ENCODE results near the gene PROM1. TPM values are rescaled to one million over a fixed set of nuclear protein-coding genes. Genes with fewer than 3 reads are reported as not detected.

Gene PROM1
- total and polyA plus RNA-seq, 4 experiments from 2014 or later = not detected

DNA sequence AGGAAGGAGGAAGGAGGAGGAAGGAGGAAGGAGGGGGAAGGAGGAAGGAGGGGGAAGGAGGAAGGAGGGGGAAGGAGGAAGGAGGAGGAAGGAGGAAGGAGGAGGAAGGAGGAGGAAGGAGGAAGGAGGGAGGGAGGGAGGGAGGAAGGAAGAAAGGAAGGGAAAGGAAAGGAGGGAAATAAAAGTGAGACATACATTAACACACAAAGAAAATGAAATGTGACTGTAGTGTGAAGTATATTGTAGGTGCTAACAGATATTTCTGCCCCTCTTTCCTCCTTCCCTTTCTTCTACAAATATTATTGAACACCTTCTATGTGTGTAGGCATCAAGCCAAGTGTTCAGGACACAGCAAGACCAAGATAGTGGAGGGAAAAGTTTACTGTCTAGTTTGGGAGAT, 26.4 kb upstream of the PROM1 start:
- Histone ChIP-seq H3K27me3 (ENCODE audit: insufficient read depth, low read length) (no peaks in the 10 kb centered on the region), H3K4me1 (ENCODE audit: insufficient read depth, low read length) (no peaks in the 10 kb centered on the region), H3K4me3 (ENCODE audit: low read length in 2 of 2) (no peak overlapping the region), H3K27ac (ENCODE audit: low read depth, low read length) (no peak overlapping the region), H3K9me3 (ENCODE audit: control insufficient read depth in 1 of 2, low read length in 2 of 2) (no peaks in the 10 kb centered on the region), H3K36me3 (ENCODE audit: insufficient read depth, low read length) (no peaks in the 10 kb centered on the region)
- Mint-ChIP-seq H3K9me3 (peaks cover 0 to 2% (median 0%) of the 10 kb centered on the region in 8 donors), H3K36me3 (no peaks in the 10 kb centered on the region), H3K4me1 (peaks cover 0 to 1% (median 0%) of the 10 kb centered on the region in 4 donors), H3K27ac (no peak overlapping the region), H3K27me3 (peaks cover 7 to 11% of the 10 kb centered on the region in 2 donors), H3K4me3 (no peak overlapping the region)
- intact Hi-C loops (cut with micrococcal nuclease) = no loop called here
- CTCF ChIA-PET (ENCODE audit: partially characterized antibody) = interaction anchor here (1.2 kb wide), 1 partner anchor 17 kb away, joined by 3 read pairs; no protein-coding TSS in a partner anchor
- POLR2A ChIA-PET (ENCODE audit: partially characterized antibody) = no interaction called here
- DNase-seq = no peak

- POLR2A ChIA-PET (ENCODE audit: partially characterized antibody) = no interaction called here
- H3K36me3 Mint-ChIP-seq = no peaks in the 10 kb centered on the region
- no peak overlapping the region for H3K27ac Mint-ChIP-seq
- H3K27me3 ChIP-seq (ENCODE audit: insufficient read depth, low read length) = no peaks in the 10 kb centered on the region
- no peaks in the 10 kb centered on the region for H3K9me3 ChIP-seq (ENCODE audit: control insufficient read depth in 1 of 2, low read length in 2 of 2)
- H3K4me1 ChIP-seq (ENCODE audit: insufficient read depth, low read length) = no peaks in the 10 kb centered on the region
- no peak for DNase-seq
- no peak overlapping the region for H3K4me3 Mint-ChIP-seq
- no peaks in the 10 kb centered on the region for H3K36me3 ChIP-seq (ENCODE audit: insufficient read depth, low read length)
- no peak overlapping the region for H3K27ac ChIP-seq (ENCODE audit: low read depth, low read length)
- H3K4me3 ChIP-seq (ENCODE audit: low read length in 2 of 2) = no peak overlapping the region
- H3K9me3 Mint-ChIP-seq = peaks cover 0 to 2% (median 0%) of the 10 kb centered on the region in 8 donors
- intact Hi-C loops (cut with micrococcal nuclease) = no loop called here
- CTCF ChIA-PET (ENCODE audit: partially characterized antibody) = no interaction called here
- H3K4me1 Mint-ChIP-seq = peaks cover 0 to 1% (median 0%) of the 10 kb centered on the region in 4 donors
- H3K27me3 Mint-ChIP-seq = peaks cover 5 to 7% of the 10 kb centered on the region in 2 donors
Observed at GRCh38 chr4:16109256-16109655, 25.4 kb upstream of the PROM1 start.

DNA sequence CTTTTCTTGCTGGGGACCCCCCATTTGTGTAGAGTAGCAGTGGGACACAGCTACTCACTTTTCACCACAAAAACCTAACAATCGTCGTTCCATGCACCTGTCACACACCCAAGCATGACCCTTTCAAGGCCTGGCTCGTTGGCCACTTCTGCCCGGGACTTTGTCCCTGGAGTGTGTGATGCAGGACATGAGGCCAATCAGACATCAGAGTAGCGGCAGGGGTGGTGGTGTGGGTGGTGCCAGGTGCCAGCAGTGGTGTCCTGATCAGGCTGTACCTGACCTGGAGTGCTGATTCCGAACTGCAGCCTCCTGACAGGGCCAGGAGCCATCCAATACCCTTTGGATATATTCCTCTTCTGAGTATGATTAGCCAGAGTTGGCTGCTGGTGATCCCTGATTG, 23.1 kb upstream of the PROM1 start:
- H3K4me1 Mint-ChIP-seq = peaks cover 0 to 1% (median 0%) of the 10 kb centered on the region in 4 donors
- CTCF ChIA-PET (ENCODE audit: partially characterized antibody) = interaction anchor here (0.6 kb wide), 1 partner anchor 92 kb away, joined by 3 read pairs; no protein-coding TSS in a partner anchor
- DNase-seq = no peak

GRCh38 chr4:16104520-16104919, 20.7 kb upstream of the PROM1 start:
- POLR2A ChIA-PET (ENCODE audit: partially characterized antibody) = no interaction called here
- CTCF ChIA-PET (ENCODE audit: partially characterized antibody) = no interaction called here
- intact Hi-C loops (cut with micrococcal nuclease) = no loop called here
- DNase-seq = no peak
- Mint-ChIP-seq H3K9me3 (peaks cover 0 to 2% (median 0%) of the 10 kb centered on the region in 8 donors), H3K36me3 (no peaks in the 10 kb centered on the region), H3K4me3 (no peak overlapping the region), H3K27ac (no peak overlapping the region), H3K4me1 (peaks cover 0 to 1% (median 0%) of the 10 kb centered on the region in 4 donors), H3K27me3 (peaks cover 2 to 4% of the 10 kb centered on the region in 2 donors)
- no peak overlapping the region for H3K27ac ChIP-seq (ENCODE audit: low read depth, low read length)
- no peaks in the 10 kb centered on the region for H3K9me3 ChIP-seq (ENCODE audit: control insufficient read depth in 1 of 2, low read length in 2 of 2)
- no peaks in the 10 kb centered on the region for H3K27me3 ChIP-seq (ENCODE audit: insufficient read depth, low read length)
- no peak overlapping the region for H3K4me3 ChIP-seq (ENCODE audit: low read length in 2 of 2)
- H3K36me3 ChIP-seq (ENCODE audit: insufficient read depth, low read length) = no peaks in the 10 kb centered on the region
- H3K4me1 ChIP-seq (ENCODE audit: insufficient read depth, low read length) = no peaks in the 10 kb centered on the region

More for the DNA sequence above, 23.1 kb upstream of the PROM1 start:
- H3K36me3 ChIP-seq (ENCODE audit: insufficient read depth, low read length) = no peaks in the 10 kb centered on the region
- peaks cover 2 to 5% of the 10 kb centered on the region in 2 donors for H3K27me3 Mint-ChIP-seq
- H3K27ac ChIP-seq (ENCODE audit: low read depth, low read length) = no peak overlapping the region
- intact Hi-C loops (cut with micrococcal nuclease) = no loop called here
- no peak overlapping the region for H3K27ac Mint-ChIP-seq
- H3K9me3 ChIP-seq (ENCODE audit: control insufficient read depth in 1 of 2, low read length in 2 of 2) = no peaks in the 10 kb centered on the region
- no peaks in the 10 kb centered on the region for H3K4me1 ChIP-seq (ENCODE audit: insufficient read depth, low read length)
- H3K27me3 ChIP-seq (ENCODE audit: insufficient read depth, low read length) = no peaks in the 10 kb centered on the region
- H3K36me3 Mint-ChIP-seq = no peaks in the 10 kb centered on the region
- no peak overlapping the region for H3K4me3 ChIP-seq (ENCODE audit: low read length in 2 of 2)
- POLR2A ChIA-PET (ENCODE audit: partially characterized antibody) = no interaction called here
- no peak overlapping the region for H3K4me3 Mint-ChIP-seq
- peaks cover 0 to 2% (median 0%) of the 10 kb centered on the region in 8 donors for H3K9me3 Mint-ChIP-seq

DNA sequence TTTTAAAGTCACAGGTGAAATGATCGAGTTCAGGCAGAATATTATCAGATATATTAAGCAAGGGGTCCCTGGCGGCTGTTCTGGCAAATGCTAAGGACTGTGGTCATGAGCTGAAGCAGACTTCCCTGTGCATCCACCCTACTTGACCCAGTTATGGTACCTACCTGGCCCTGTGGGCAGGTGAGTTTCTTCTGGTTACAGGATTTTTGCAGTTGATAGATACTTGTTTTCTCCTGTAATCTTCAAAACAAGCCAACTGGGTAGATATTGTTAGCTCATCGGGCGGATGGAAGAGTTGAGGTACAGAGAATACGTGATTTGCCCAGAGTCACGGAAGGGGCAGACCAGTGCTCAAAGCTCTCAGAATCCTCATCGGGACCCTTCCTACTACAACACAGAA, 18.5 kb upstream of the PROM1 start:
- H3K27me3 Mint-ChIP-seq = peaks cover 4 to 5% of the 10 kb centered on the region in 2 donors
- ChIA-PET POLR2A (ENCODE audit: partially characterized antibody) (no interaction called here), CTCF (ENCODE audit: partially characterized antibody) (no interaction called here)
- Histone ChIP-seq H3K27ac (ENCODE audit: low read depth, low read length) (no peak overlapping the region), H3K4me3 (ENCODE audit: low read length in 2 of 2) (no peak overlapping the region), H3K4me1 (ENCODE audit: insufficient read depth, low read length) (no peaks in the 10 kb centered on the region), H3K9me3 (ENCODE audit: control insufficient read depth in 1 of 2, low read length in 2 of 2) (no peaks in the 10 kb centered on the region), H3K36me3 (ENCODE audit: insufficient read depth, low read length) (no peaks in the 10 kb centered on the region), H3K27me3 (ENCODE audit: insufficient read depth, low read length) (no peaks in the 10 kb centered on the region)
- no peaks in the 10 kb centered on the region for H3K9me3 Mint-ChIP-seq
- DNase-seq = no peak
- intact Hi-C loops (cut with micrococcal nuclease) = no loop called here
- no peak overlapping the region for H3K4me3 Mint-ChIP-seq
- H3K27ac Mint-ChIP-seq = no peak overlapping the region
- no peaks in the 10 kb centered on the region for H3K36me3 Mint-ChIP-seq
- H3K4me1 Mint-ChIP-seq = peaks cover 0 to 1% (median 0%) of the 10 kb centered on the region in 4 donors

DNA sequence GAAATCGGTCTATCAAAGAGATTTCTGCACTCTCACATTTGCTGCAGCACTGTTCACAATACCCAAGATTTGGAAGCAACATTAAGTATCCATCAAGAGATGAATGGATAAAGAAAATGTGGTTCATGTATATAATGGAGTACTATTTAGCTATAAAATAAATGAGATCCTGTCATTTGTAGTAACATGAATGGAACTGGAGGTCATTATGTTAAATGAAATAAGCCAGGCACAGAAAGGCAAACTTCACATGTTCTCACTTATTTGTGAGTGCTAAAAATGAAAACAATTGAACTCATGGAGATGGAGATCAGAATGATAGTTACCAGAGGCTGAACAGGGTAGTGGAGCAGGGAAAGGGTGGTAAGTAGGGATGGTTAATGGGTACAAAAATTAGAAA, 17.0 kb upstream of the PROM1 start:
- H3K27ac ChIP-seq (ENCODE audit: low read depth, low read length) = no peak overlapping the region
- H3K9me3 ChIP-seq (ENCODE audit: control insufficient read depth in 1 of 2, low read length in 2 of 2) = no peaks in the 10 kb centered on the region
- Mint-ChIP-seq H3K27ac (no peak overlapping the region), H3K4me1 (no peaks in the 10 kb centered on the region), H3K4me3 (no peak overlapping the region), H3K9me3 (no peaks in the 10 kb centered on the region), H3K27me3 (peaks cover 9 to 12% of the 10 kb centered on the region in 2 donors), H3K36me3 (no peaks in the 10 kb centered on the region)
- ChIA-PET POLR2A (ENCODE audit: partially characterized antibody) (no interaction called here), CTCF (ENCODE audit: partially characterized antibody) (no interaction called here)
- no peaks in the 10 kb centered on the region for H3K4me1 ChIP-seq (ENCODE audit: insufficient read depth, low read length)
- no peaks in the 10 kb centered on the region for H3K36me3 ChIP-seq (ENCODE audit: insufficient read depth, low read length)
- no peak overlapping the region for H3K4me3 ChIP-seq (ENCODE audit: low read length in 2 of 2)
- H3K27me3 ChIP-seq (ENCODE audit: insufficient read depth, low read length) = peaks cover 4% of the 10 kb centered on the region
- intact Hi-C loops (cut with micrococcal nuclease) = no loop called here
- DNase-seq = no peak

DNA sequence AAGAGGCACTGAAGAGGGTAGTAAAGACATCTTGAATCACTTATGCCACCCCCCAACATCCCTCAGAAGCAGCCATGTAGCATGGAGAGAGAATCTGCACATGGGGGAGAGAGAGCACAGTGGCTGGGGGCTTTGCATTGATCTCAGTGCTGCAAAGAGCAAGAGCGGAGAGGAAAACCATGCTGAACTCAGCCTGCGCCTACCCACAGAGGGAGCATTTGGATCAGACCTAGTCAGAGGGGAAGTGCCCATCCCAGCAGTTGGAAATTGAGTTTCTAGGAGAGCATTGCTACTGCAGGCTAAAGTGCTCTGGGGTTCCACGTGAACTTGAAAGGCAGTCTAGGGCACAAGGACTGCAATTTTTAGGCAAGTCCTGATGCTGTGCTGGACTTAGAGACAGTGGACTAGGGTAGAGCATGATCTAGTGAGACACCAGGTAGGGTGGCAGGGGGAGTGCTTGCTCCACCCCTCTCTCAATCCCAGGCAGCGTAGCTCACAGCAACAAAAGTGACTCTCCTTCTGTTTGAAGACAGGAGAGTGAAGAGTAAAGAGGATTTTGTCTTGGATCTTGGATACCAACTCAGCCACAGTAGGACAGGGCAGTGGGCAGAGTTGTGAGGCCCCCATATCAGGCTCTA, 9.0 kb upstream of the PROM1 start:
- no peaks in the 10 kb centered on the region for H3K36me3 Mint-ChIP-seq
- no peaks in the 10 kb centered on the region for H3K4me1 ChIP-seq (ENCODE audit: insufficient read depth, low read length)
- no peak overlapping the region for H3K4me3 Mint-ChIP-seq
- intact Hi-C loops (cut with micrococcal nuclease) = no loop called here
- H3K27me3 ChIP-seq (ENCODE audit: insufficient read depth, low read length) = peaks cover 4% of the 10 kb centered on the region
- no peaks in the 10 kb centered on the region for H3K9me3 ChIP-seq (ENCODE audit: control insufficient read depth in 1 of 2, low read length in 2 of 2)
- no peaks in the 10 kb centered on the region for H3K36me3 ChIP-seq (ENCODE audit: insufficient read depth, low read length)
- H3K4me1 Mint-ChIP-seq = no peaks in the 10 kb centered on the region
- peaks cover 0 to 10% (median 0%) of the 10 kb centered on the region in 8 donors for H3K9me3 Mint-ChIP-seq
- H3K27ac ChIP-seq (ENCODE audit: low read depth, low read length) = no peak overlapping the region
- CTCF ChIA-PET (ENCODE audit: partially characterized antibody) = no interaction called here
- H3K27me3 Mint-ChIP-seq = peaks cover 29 to 33% of the 10 kb centered on the region in 2 donors
- no peak overlapping the region for H3K4me3 ChIP-seq (ENCODE audit: low read length in 2 of 2)
- no peak overlapping the region for H3K27ac Mint-ChIP-seq
- POLR2A ChIA-PET (ENCODE audit: partially characterized antibody) = no interaction called here
- no peak for DNase-seq

Data from CD4-positive, alpha-beta memory T cell (primary cell).